Inflammatory macrophage treated with lipopolysaccharide for 4 hours (primary cell): ENCODE data around the gene WNT8B.

Experiments
- DNase-seq: peaks from one replicate; pipeline ENCODE4 v3.0.0-alpha.2; 2020

The WNT8B gene, protein sequence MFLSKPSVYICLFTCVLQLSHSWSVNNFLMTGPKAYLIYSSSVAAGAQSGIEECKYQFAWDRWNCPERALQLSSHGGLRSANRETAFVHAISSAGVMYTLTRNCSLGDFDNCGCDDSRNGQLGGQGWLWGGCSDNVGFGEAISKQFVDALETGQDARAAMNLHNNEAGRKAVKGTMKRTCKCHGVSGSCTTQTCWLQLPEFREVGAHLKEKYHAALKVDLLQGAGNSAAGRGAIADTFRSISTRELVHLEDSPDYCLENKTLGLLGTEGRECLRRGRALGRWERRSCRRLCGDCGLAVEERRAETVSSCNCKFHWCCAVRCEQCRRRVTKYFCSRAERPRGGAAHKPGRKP

DNA sequence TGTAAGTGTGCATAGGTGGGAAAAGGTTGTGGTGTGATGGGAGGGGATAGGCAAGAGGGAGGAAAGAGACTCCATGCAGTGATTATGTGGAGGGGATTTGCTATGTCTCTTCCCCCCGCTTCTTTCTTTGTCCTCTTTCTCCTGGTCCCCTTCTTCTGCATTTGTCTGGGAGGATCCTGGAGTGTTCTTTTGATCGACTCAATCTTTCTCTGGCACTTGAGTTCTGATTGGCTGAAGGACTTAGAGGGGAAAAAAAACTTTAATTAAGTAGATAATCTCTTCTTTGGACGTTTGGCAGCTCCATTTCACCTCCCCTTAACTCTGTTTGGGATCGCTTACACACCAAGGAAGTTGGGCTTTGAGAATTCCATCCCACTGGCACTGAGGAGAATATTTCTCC, at the start of gene WNT8B:
TSS of gene WNT8B (plus strand) at position 301 of the 400 bp plus-strand sequence. CDS start 160 bp downstream, outside the sequence.
- no peak for DNase-seq

- peak; percentile 12 for DNase-seq
Measured at GRCh38 chr10:100413173-100413572, 49.6 kb upstream of the WNT8B start.

- peak; percentile 62 for DNase-seq
Measured at GRCh38 chr10:100419911-100420449, 42.8 kb upstream of the WNT8B start.

DNA sequence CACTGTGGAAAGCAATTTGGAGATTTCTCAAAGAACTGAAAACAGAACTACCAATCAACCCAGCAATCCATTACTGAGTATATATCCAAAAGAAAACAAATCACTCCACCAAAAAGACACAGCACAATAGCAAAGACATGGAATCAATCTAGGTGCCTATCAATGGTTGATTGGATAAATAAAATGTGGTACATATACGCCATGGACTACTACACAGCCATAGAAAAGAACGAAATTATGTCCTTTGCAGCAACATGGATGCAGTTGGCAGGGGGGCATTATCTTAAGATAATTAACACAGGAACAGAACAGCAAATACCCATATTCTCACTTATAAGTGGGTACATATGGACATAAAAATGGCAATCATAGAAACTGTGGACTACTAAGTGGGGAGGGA, 35.4 kb upstream of the WNT8B start:
- no peak for DNase-seq

DNA sequence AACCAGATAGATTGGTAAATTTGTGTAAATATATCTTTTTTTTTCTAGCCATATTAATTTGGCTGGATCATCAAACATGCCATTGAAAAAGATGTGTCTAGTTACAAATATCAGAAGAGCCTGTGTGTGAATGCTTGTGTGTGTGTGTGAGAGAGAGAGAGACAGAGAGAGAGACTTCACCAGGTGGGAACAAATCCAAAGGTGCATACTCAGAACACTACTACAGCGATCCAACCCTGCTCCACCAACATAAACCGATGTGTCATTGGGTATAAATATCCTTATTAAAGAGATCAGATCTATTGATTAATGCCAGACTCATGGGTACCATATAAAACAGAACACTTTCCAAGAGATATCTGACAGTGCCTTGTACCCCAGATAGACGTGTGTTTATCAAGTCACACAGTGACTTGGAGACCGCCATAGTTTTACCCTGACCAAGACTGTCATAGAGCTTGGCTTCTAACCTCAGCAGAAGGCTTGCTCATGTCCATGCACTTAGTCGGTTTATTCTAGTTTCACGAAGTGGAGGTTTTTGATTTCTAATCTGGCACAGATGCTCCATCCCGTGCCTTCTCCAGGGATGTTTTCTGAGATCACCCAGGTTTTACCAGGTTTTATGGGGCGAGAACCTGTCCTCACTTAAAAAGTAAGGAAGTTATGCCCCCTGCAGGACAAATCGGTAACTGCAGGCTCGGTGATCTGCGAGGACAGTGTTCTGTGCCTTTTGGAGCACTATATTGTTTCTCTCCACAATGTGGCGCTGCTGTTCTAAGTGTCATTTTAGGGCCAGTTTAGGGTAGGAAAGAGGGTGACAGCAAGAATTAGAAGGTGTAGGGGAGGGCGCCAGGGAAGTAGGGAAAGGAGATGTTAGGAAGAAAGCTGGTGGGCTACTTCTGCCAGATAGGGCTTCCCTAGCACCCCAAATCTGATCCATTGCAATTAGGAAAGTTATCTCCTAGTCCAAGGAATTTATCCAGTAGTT, 29.3 kb upstream of the WNT8B start:
- peak; percentile 94 for DNase-seq

DNA sequence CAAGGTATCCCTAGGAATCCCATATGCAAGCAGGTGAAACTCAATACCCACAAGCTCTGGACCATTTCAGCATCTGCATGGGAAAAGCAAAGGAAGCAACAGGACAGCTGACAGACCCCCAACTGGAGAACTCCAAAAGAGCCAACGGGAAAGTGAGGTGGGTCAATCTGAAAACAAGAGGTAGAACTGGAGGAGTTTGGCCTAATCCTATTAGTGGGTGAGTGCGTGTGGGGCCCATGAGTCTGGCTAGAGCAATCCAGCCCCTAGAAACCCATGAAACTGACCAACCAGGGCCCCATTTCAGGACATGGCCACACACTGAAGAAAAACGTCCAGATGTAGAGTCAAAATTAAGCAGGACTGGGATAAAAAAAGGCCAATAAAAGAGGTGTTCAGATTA, 26.6 kb upstream of the WNT8B start:
- DNase-seq: no peak

DNA sequence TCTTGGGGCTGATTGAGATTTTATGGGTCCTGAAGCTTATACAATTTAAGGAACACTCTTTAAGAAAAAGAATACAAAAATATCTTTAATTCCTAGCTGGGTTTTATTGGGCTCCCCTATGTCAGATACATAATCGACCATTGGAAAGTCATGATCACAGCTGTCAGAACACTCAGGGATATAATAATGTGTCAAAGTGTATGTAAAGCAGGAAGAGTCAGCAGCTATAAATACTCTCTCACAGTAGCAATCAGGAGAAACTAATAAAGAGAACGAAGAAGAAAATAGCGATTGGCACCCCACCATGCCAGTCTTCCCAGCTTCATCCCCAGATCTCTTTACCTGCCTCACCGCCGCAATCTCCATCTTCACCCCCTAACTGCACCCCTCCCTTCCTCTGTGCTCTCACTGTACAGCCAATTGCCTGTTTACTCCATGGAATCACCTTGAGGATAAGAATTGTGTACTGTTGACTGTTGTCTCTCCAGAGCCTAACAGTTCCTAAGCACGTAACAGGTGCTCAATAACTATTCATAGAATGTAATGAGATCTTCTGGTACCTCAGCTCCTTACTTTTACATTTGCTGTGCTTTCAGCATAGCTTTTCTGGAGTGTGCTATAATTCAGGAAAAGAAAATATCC, 24.0 kb upstream of the WNT8B start:
- no peak for DNase-seq

GRCh38 chr10:100442548-100442947, 20.3 kb upstream of the WNT8B start:
- DNase-seq: no peak

GRCh38 chr10:100446130-100446761, 16.6 kb upstream of the WNT8B start:
- no peak for DNase-seq

DNA sequence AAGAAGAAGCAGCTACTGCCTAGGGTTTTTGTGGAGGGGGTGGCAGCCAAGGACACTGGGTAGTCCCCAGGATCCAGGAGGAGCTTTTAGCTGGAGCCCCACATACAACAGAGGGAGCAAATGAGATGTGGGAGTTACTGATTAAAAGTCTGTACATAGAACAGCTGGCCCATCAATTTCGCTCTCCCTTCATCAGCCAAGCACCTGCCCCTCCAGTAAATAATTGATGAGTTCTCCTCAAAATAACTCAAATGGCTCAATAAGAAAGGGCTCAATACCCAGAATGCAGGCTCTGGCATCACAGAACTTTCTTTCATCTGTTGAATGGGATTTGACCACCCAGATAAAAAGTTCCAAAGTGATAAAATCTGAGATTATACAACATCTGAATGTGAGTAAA, 15.1 kb upstream of the WNT8B start:
- no peak for DNase-seq

DNA sequence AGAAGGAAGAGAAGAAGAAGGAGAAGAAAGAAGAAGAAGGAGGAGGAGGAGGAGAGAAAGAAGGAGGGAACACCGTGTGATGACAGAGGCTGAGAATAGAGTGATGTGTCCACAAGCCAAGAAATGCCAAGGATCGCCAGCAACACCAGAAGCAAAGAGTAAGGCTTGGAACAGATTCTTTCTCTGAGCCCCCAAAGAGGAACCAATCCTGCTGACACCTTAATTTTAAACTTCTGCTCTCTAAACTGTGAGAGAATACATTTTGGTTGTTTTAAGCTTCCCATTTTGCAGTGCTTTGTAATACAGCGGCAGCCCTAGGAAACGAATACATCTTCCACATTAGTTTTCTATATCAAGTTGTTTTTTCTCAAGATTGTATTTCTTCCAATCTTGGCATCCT, 13.9 kb upstream of the WNT8B start:
- peak; percentile 55 for DNase-seq

DNA sequence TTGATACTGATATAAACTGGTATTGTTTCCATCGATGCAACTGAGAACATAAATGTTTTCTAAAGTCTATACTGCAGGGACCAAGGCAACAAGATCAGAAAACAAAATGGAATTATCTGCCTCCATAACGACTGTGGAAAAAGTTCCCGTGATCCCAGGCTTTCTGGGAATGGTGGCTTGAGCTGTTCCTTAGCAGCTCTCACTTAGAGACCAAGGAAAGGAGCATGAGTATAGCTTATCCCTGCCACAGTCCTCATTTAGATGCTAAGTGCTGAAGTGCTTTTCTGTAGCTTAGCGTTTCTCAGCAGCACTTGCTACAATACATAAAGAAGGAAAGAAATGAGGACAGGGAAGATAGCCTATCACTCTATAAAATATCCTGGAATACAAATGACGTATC, 5.5 kb downstream of the WNT8B start:
- no peak for DNase-seq

DNA sequence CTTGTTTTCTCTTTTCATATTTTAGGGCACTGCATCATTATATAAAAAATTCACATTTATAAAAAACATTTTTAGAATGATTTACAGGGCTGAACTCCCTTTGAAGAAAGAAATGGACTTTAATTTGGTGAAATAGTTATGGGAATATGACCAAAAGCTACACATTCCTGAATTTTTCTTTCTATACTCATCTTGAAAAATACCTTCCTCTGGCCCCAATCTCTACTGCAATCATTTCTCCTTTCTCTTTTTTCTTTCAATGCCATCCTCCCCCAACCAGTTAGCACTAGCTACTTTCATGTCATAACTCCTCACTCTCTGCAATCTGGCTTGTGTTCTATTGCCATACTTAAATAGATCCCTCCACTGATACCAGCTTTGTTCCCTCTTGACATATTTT, 6.2 kb downstream of the WNT8B start:
- no peak for DNase-seq

DNA sequence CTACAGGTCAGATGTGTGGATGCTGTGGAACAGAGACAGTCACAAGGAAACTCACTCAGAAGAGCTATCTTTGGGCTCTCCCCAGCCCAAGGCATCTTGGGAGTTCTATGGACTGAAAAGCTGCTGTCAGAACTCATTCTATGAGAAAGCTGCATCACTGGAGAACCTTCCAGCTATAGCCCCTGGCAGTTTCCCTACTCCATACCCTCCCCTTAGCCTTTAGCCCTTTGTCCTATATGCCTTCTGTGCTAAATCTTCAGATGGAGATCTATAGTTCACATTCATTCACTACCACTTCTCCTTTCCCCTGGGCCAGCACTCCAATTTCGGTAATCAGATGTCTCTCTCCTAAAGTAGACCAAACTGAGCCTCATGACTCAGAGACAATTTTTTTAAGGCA, 6.9 kb downstream of the WNT8B start:
- DNase-seq: no peak

GRCh38 chr10:100470367-100470766, 7.6 kb downstream of the WNT8B start:
- no peak for DNase-seq

GRCh38 chr10:100477970-100478369, 15.2 kb downstream of the WNT8B start:
- no peak for DNase-seq

- DNase-seq: no peak
Measured at GRCh38 chr10:100479037-100479436, 16.2 kb downstream of the WNT8B start.

DNA sequence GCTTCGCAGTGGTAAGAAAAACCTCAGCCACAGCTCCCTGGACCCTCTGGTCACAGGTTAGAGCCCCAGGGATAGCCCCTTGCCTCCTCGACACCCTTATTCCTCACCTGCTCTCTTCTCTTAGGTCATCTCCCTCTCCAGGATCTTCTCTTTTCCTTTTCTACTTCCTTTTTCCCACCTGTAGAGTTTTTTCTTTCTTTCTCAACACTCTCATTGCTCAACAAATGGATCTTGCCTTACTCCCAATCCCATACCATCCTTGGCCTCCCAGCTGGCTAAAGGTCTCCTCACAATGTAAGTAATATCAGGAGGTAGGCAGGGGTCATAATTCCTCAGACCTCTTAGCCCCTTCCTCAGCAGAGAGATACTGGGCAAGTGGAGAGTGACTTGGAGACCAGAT, 17.2 kb downstream of the WNT8B start:
- no peak for DNase-seq

GRCh38 chr10:100481462-100482081, 18.8 kb downstream of the WNT8B start:
- peak; percentile 88 for DNase-seq

DNA sequence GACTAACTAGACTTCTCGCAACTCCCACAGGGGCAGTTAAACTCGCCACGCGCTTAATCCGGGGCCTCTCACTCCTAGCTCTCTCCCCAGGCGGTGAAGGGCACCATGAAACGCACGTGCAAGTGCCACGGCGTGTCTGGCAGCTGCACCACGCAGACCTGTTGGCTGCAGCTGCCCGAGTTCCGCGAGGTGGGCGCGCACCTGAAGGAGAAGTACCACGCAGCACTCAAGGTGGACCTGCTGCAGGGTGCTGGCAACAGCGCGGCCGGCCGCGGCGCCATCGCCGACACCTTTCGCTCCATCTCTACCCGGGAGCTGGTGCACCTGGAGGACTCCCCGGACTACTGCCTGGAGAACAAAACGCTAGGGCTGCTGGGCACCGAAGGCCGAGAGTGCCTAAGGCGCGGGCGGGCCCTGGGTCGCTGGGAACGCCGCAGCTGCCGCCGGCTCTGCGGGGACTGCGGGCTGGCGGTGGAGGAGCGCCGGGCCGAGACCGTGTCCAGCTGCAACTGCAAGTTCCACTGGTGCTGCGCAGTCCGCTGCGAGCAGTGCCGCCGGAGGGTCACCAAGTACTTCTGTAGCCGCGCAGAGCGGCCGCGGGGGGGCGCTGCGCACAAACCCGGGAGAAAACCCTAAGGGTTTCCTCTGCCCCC, 19.5 kb downstream of the WNT8B start:
- DNase-seq: peak; percentile 72

GRCh38 chr10:100482834-100483185, 20.0 kb downstream of the WNT8B start:
- DNase-seq: no peak
